DND-41 (cell line): ENCODE data around the gene FLII.

ENCODE experiments used
- ATAC-seq: fragments of 200-7000 bp; cut with Tn5 transposase; 3 replicates; pipeline ENCODE4 v1.9.1; 2021; ENCODE audit warnings: low read depth; ENCODE audit not compliant: insufficient read depth
- DNase-seq: peaks from one replicate; pipeline ENCODE4 v3.0.0-alpha.2; 2020
- H2AFZ ChIP-seq: 2 replicates; pipeline ENCODE4 v1.6.0; 2012; ENCODE audit warnings: low read depth, low read length
- H3K27ac ChIP-seq: 2 replicates; pipeline ENCODE4 v1.5.1; 2012; ENCODE audit warnings: low read length, inconsistent platforms
- H3K27me3 ChIP-seq: fragments of 200-600 bp; sonication (generic); 2 replicates; pipeline ENCODE4 v1.6.0; 2012; ENCODE audit warnings: low read length, mild to moderate bottlenecking, inconsistent platforms; ENCODE audit not compliant: insufficient read depth, poor library complexity
- H3K36me3 ChIP-seq: 2 replicates; pipeline ENCODE4 v1.5.1; 2012; ENCODE audit warnings: low read length, inconsistent platforms; ENCODE audit not compliant: insufficient read depth
- H3K4me1 ChIP-seq: 2 replicates; pipeline ENCODE4 v1.5.1; 2012; ENCODE audit warnings: mild to moderate bottlenecking, low read length; ENCODE audit not compliant: insufficient read depth
- H3K4me2 ChIP-seq: 2 replicates; pipeline ENCODE4 v1.6.0; 2012; ENCODE audit warnings: mild to moderate bottlenecking, moderate library complexity, low read length, inconsistent platforms; ENCODE audit not compliant: insufficient read depth
- H3K4me3 ChIP-seq, 2 experiments: fragments of 200-600 bp in 1 of 2; shearing (Covaris generic) in 1 of 2; 2 replicates each; pipeline ENCODE4 v1.5.1; 2012 to 2016; ENCODE audit warnings: inconsistent platforms in 2 of 2, low read length in 2 of 2, mild to moderate bottlenecking in 2 of 2, low read depth in 1 of 2, moderate library complexity in 1 of 2
- H3K79me2 ChIP-seq: 2 replicates; pipeline ENCODE4 v1.6.0; 2012; ENCODE audit warnings: low read length, inconsistent platforms; ENCODE audit not compliant: insufficient read depth
- H3K9ac ChIP-seq: 2 replicates; pipeline ENCODE4 v1.6.0; 2012; ENCODE audit warnings: low read depth, mild to moderate bottlenecking, inconsistent platforms, low read length, moderate library complexity
- H3K9me3 ChIP-seq: 2 replicates; pipeline ENCODE4 v1.5.1; 2012; ENCODE audit warnings: low read length, moderate library complexity, mild to moderate bottlenecking, inconsistent platforms; ENCODE audit not compliant: insufficient read depth, severe bottlenecking
- H4K20me1 ChIP-seq: 2 replicates; pipeline ENCODE4 v1.6.0; 2012; ENCODE audit warnings: low read length; ENCODE audit not compliant: insufficient read depth
- CTCF ChIP-seq: IDR thresholded peaks from 2 replicates; pipeline ENCODE4 v1.5.1; 2012; ENCODE audit warnings: borderline replicate concordance, low read length, moderate library complexity, mild to moderate bottlenecking; ENCODE audit not compliant: poor library complexity, severe bottlenecking; ENCODE audit errors: extremely low read depth
- EZH2 ChIP-seq: IDR thresholded peaks from 3 replicates; pipeline ENCODE4 v1.6.1; 2012; ENCODE audit warnings: borderline replicate concordance, low read depth, mild to moderate bottlenecking, moderate library complexity, low read length, inconsistent platforms; ENCODE audit not compliant: severe bottlenecking

FLII gene

GRCh38 chr17:18263885-18264682 lies 5.5 kb upstream of the FLII start:
- Histone ChIP-seq H3K79me2 (peaks cover 17% of the 10 kb centered on the region), H3K4me3 (no peak overlapping the region), H3K9me3 (no peaks in the 10 kb centered on the region), H2AFZ (no peak overlapping the region), H3K27ac (no peak overlapping the region), H3K4me2 (no peak overlapping the region), H4K20me1 (peaks cover 7% of the 10 kb centered on the region; the same call in 1 of the 2 replicates), H3K9ac (no peak overlapping the region), H3K4me1 (peaks cover 33% of the 10 kb centered on the region), H3K36me3 (peaks cover 29% of the 10 kb centered on the region), H3K27me3 (no peaks in the 10 kb centered on the region)
- no peak for ATAC-seq
- DNase-seq, result no peak
- no peak for TF ChIP-seq CTCF
- no peak for TF ChIP-seq EZH2

- TF ChIP-seq CTCF (no peak), EZH2 (no peak)
- H3K4me2 ChIP-seq, result peak overlapping the region; percentile 86; the same call in 1 of the 2 replicates
- no peaks in the 10 kb centered on the region for H3K27me3 ChIP-seq
- H4K20me1 ChIP-seq, result peaks cover 9% of the 10 kb centered on the region
- H3K36me3 ChIP-seq, result peaks cover 29% of the 10 kb centered on the region
- H3K9me3 ChIP-seq, result no peaks in the 10 kb centered on the region
- peaks cover 41% of the 10 kb centered on the region for H3K4me1 ChIP-seq
- no peak overlapping the region for H3K27ac ChIP-seq
- H3K9ac ChIP-seq, result 0 out of 2 replicates have a peak overlapping the region, but pooled peaks have one; percentile 68
- H2AFZ ChIP-seq, result no peak overlapping the region
- DNase-seq (no peak), ATAC-seq (no peak)
- H3K4me3 ChIP-seq, result no peak overlapping the region
- H3K79me2 ChIP-seq, result peaks cover 29% of the 10 kb centered on the region
Measured at GRCh38 chr17:18262641-18263040, 4.1 kb upstream of the FLII start.

- no peaks in the 10 kb centered on the region for H3K9me3 ChIP-seq
- H3K27me3 ChIP-seq, result no peaks in the 10 kb centered on the region
- peak overlapping the region; percentile 68; the same call in 1 of the 2 replicates for H3K9ac ChIP-seq
- TF ChIP-seq CTCF (no peak), EZH2 (no peak)
- peak overlapping the region in 1 of 2 experiments; percentile 83; a peak in 2 of 4 replicates for H3K4me3 ChIP-seq
- peak overlapping the region; percentile 86 for H3K4me2 ChIP-seq
- DNase-seq (no peak), ATAC-seq (no peak)
- H3K36me3 ChIP-seq, result peaks cover 29% of the 10 kb centered on the region
- H3K27ac ChIP-seq, result no peak overlapping the region
- no peak overlapping the region for H2AFZ ChIP-seq
- peaks cover 11% of the 10 kb centered on the region for H4K20me1 ChIP-seq
- peaks cover 35% of the 10 kb centered on the region for H3K79me2 ChIP-seq
- H3K4me1 ChIP-seq, result peaks cover 47% of the 10 kb centered on the region
Measured at GRCh38 chr17:18262111-18262510, 3.6 kb upstream of the FLII start.
